NK-92 (cell line): ENCODE data around the gene RERE.
"Not testable (repeated sequence)": the region's sequence is repeated elsewhere in the genome, so short reads cannot be mapped to it uniquely, and the experiment has no call there.

Source experiments
- DNase-seq: peaks from one replicate; lab custom pipeline; 2025; ENCODE audit not compliant: unreplicated experiment; lab: John Stamatoyannopoulos, UW

The RERE gene

GRCh38 chr1:8523666-8524206 is 293.7 kb downstream of the RERE start:
- no peak for DNase-seq

- no peak for DNase-seq
Observed at GRCh38 chr1:8520483-8520966, 296.9 kb downstream of the RERE start.

DNA sequence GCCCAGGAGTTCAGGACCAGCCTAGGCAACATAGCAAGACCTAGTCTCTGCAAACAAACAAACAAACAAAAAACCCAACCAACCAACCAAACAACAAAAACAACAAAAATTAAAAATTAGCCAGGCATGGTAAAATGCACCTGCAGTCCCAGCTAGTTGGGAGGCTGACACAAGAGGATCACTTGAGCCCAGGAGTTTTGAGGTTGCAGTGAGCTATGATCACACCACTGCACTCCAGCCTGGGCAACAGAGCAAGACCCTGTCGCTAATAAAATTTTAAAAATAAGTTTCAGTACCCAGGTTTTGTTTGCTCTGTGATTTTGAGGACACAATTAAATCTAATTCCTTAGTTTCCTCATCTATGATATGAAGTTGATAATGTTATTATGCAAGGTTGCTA is 298.3 kb downstream of the RERE start:
- DNase-seq: no peak

DNA sequence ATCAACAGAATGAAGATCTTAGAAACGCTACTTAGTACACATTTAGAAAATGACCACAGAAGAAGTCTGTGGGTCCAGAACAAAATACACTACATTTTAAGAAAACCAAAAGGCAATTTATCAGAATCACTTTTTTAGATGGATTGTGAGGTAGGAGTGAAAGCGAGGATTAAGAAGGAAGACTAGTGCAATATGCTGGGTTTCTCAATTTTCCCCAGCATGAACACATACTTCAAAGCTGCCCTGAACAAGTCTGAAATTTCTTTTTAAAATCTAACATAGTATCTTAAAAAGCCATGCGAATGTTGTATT is 299.0 kb downstream of the RERE start:
- DNase-seq: no peak

DNA sequence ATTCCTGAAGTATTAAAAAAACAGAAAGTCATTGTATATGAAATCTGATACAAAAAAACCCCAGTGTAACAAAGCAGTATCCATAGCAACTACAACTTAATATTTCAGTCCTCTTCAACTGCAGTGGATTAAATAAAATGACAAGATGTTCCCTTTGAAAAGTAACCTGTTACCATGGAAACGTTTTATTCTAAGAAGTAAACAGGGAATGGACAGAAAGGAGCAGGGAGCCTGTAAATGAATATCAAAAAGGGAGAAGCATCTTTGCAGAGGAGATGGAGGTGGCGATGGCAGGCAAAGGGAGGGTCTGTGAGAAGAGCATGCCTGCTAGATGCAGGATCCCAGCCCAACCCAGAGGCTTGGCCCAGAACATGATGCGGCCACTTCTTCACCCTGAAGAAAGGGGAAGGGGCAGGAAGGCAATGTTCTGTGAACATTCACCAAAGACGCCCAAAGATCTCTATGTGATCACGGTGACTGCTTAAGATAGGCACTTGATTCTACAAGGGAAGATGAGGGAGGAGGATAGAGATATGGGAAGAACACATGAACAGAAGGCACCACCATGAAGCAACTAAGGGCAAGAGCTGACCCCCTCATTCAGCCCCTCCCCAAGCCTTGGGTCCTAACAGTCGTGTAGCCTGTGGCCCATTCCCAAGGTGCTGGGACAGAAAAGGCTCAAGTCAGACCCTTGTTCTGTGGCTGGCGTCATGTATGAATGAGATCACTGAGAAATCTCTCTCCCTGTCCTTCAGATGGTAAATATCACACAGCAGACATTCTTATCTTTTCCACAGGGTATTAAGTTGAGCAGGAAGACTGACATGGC is 299.6 kb downstream of the RERE start:
- no peak for DNase-seq

DNA sequence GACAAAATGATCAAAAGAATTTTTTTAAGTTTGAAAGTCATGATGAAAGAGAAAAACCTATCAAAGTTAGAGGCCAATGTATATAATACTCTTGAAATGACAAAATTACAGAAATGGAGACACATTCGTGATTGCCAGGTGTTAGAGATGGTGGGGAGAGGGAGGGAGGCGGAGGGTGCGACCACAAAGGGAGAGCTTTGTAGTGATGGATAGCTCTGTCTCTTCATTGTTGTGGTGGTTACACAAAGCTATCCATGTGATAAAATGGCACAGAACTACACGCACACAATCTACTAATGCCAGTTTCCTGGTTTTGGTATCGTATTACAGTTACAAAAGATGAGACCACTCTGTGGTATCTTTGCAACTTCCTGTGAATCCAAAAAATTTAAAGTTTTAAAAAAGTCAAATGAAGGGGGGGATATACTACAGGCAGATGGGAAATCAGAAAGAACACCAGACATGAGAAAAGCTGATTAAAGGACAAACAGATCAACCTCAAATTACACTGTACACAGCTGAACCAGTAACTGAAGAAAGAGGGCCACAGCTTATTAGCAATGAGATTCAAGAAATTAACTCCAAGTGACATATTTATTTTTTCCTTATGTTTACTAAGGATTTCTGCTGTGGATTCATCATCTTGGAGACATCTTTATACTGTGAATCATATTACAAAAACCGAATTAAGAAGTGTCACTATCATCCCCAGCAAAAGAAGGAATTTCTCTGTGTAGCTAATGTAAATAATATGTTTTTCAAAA is 300.5 kb downstream of the RERE start:
- no peak for DNase-seq

DNA sequence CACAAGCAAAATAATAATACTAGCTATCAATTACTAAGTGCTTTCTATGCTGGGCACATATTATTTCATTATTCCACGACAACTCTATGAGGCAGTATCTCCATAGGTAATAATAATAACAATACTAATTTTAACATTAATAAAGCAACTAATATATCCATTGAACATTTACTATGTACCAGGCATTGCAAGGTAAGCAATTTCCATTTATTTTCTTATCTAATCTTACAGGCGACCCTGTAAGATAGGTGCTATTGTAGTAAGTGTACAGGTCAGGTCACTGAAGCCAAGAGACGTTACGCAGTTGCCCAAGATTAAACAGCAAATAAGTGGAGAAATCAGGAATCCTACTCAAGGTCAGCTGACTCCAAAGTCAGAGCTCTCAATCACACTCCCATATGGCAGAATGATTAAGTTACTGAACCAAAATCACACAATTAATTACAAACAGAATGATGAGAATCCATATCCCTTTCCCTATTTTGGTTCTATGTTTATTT is 301.1 kb downstream of the RERE start:
- no peak for DNase-seq

DNA sequence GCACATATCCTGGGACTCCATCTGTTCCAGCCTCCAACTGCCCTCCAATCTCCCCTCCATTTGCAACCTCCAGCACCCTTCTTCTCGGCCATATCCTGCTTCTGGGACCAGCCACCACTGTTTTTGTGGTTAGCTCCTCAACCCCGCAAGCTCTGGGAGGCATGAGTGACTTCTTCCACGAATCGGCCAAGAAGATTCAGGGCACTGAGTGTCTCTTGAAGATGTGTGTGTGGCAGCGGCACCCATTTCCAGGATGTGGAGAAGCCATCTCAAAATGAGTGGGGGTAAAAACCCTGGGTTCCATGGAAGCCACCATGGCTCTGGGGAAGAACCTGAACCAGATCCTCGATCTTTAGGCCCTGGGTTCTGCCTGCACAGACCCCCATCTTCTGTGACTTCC is 304.9 kb downstream of the RERE start:
- DNase-seq: no peak

DNA sequence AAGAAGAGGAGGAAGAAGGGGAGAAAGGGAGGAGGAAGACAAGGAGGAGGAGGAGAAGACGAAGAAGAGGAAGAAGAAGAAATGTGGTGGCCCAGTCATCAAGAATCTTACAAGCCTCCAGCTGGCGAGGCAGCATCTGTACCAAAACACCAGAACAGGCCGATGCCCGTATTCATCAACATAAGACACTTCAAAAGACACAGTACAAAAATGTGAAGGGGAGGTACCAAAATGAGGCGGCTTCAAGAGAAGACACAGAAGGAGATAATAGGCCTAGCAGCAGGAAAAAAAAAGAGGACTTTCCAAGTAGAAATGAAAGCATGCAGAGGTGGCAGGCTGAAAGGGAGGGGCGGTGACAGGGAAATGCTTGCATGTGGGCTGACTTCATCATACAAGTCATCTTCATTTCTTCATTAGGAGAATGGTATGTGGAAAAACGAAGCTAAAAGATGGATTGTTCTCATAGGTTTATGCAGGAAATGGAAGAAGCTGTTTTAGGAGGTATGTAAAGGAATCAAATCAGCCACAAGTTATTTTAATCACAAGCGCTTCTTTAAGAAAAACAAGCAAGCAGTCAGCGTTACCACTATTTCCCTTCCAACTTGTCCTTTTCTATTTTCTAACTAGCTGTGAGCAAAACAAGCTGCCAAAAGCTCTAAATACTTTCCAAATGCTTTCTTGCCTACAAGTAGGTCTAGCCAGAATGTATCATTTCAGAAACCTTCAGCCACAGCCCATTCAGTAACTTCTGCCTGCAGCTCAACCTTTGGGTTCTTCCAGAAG is 307.2 kb downstream of the RERE start:
- no peak for DNase-seq

- no peak for DNase-seq
Observed at GRCh38 chr1:8509579-8509978, 307.9 kb downstream of the RERE start.

DNA sequence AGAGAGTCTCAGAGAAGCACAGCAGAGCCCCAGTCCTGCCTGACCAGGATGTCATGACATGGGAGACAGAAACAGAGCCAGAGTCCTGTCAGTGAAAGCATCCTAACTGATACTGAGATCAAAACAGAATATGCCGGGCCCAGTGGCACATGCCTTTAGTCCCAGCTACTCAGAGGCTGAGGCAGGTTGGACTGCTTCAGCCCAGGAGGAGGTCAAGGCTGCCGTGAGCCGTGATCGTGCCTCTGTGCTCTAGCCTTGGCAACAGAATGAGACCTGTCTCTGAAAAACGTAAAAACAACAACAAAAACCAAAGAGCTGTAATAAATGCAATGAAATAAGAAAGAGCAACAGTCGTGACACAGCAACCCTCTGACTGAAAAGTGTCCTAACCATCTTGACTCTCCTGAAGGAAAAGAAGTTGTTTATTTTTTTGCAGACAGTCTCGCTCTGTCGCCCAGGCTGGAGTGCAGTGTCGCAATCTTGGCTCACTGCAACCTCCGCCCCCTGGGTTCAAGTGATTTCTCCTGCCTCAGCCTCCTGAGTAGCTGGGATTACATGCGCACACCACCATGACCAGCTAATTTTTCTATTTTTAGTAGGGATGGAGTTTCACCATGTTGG is 310.3 kb downstream of the RERE start:
- DNase-seq: no peak

GRCh38 chr1:8506456-8506855 is 311.0 kb downstream of the RERE start:
- no peak for DNase-seq

GRCh38 chr1:8503842-8504241 is 313.6 kb downstream of the RERE start:
- DNase-seq: no peak

GRCh38 chr1:8502949-8503348 is 314.5 kb downstream of the RERE start:
- DNase-seq: not testable (repeated sequence)

DNA sequence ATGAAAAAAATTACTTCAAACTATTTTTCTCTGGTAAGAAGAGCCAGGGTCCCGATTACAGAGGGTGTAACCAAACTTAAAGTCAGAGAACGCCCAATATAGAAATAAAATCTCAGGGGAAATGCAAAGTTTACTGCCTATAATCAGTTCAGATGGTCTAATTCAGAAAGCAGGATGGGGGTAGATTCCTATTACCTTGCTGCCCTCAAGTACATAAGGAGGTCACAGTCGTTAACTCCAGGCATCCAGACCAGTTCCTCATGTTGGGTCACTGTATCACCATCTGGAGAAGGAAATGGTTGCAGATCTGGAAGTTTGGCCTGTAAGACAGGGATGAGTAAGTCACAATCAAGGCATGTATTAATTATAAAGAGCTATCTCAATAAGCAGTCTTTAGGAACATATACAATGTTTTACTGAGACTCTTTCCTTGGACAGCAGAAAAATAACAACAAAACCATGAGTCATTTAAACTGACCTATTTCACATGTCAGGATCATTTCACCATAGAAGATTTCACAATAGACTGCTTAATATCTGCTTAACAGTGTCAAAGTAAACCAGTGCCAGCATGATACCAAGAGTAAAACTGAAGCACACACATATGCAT is 320.1 kb downstream of the RERE start:
- no peak for DNase-seq

- DNase-seq: no peak
Observed at GRCh38 chr1:8496473-8496872, 321.0 kb downstream of the RERE start.

- no peak for DNase-seq
Observed at GRCh38 chr1:8495928-8496401, 321.5 kb downstream of the RERE start.

DNA sequence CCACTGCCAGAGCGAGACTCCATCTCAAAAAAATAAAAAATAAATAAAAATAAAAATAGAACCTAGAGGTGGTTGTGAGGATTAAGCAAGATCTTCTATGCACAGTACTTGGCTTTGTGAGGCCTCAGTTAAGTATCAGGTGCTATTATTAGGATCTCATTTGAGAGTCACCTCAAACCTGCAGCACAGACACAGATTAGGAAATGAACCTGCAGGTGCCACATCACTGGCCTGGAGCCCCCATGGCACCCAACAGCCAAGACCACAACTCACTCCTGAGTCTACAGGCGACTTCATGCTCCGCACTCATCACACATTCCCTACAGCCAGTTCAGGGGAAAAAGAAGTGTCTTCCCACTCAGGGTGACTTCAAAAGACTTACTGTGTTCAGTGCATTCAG is 322.8 kb downstream of the RERE start:
- DNase-seq: no peak

DNA sequence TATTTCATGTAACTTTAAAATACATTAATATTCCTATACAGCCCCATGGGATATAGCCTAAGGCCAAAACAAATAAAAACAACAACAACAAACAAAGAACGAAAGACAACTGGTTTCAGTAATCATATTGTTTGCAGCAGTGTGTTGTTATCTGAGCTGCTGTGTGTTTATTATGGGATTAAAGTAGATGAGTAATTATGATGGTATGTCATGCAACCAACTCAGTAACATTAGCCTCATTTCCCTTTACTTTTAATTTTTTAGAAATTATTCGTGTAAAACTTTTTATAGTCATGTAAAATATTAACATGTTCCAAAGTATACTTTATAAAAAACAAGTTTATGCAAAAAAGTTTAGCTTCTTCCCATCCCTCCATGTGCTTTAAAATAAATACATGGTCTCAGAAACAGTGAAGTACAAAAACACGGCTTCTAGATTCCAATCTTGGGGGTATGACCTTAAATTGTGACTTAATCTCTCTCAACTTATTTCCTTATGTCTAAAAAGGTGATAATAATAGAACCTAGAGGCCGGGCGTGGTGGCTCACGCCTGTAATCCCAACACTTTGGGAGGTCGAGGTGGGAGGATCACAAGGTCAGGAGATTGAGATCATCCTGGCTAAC is 323.4 kb downstream of the RERE start:
- no peak for DNase-seq

DNA sequence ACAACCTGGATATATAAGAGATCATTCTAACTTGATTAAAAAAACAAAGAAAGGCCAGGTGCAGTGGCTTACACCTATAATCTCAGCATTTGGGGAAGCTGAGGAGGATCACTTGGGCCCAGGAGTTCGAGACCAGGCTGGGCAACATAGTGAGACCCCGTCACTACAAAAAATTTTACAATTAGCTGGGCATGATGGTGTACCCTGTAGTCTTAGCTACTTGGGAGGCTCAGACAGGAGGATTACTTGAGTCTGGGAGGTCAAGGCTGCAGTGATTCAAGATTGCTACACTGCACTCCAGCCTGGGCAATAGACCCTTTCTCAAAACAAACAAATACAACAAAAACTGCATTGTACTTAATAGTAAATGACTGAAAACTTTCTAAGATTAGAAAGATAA is 330.2 kb downstream of the RERE start:
- no peak for DNase-seq
